GF-D8 (cell line): ENCODE data around the gene ZC3H4.

Experiments used
- DNase-seq: peaks from one replicate; lab custom pipeline; 2025; lab: John Stamatoyannopoulos, UW

Gene ZC3H4

DNA sequence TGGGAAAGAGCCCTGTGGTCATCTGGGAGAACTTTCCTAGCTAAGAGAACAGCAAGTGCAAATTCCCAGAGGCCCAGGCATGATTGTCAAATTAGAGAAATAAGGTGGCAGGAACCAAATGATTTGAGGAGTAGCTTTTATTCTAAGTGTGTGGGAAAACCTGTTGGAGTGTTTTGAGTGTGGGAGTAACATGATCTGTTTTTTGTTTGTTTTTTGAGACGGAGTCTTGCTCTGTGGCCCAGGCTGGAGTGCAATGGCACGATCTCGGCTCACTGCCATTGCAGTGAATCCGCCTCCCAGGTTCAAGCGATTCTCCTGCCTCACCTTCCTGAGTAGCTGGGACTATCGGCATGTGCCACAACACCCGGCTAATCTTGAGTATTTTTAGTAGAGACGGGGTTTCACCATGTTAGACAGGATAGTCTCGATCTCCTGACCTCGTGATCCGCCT, 19.5 kb upstream of the ZC3H4 start:
- no peak for DNase-seq

DNA sequence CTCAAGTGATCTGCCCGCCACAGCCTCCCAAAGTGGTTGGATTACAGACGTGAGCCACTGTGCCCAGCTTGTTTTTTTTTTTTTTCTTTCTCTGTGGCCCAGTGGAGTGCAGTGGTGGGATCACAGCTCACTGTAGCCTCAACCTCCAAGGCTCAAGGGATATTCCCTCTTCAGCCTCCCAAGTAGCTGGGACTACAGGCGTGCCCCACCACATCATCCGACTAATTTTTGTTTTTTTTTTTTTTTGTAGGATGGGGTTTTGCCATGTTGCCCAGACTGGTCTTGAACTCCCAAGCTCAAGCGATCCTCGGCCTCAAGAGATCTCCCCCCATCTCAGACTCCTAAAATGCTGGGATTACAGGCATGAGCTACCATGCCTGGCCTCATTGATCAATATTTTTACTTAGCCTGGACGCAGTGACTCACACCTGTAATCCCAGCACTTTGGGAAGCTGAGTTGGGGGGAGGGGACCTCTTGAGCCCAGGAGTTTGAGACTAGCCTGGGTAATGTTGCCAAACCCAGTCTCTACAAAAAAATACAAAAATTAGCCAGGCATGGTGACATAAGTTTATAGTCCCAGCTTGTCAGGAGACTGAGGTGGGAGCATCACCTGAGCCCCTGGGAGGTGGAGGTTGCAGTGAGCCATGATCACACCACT, 18.7 kb upstream of the ZC3H4 start:
- DNase-seq = no peak

DNA sequence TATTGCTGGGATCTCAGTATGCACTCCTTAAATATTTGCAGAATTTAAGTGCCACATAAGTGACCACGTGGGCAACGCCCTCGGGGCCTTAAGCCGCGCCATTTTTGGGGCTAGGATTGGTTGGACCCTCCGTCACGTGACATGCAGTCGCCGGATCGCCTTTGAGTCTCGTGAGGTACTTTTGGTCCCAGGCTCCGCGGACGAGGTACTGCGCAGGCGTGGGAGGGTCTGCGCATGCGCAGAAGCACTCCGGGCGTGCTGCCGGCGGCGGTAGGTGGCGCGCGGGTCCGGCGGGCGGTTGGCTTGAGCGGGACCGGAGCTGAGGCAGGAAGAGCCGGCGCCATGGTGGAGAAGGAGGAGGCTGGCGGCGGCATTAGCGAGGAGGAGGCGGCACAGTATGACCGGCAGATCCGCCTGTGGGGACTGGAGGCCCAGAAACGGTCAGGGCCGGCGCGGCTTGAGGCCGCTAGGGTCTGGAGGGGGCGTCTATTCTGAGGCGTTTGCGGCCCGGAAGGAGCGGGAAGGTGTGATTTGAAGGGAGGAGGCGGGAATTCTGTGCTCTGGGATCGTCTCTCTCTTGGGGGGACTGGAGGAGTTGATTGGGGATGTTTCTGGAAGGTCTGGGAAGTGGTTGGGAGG, 17.1 kb upstream of the ZC3H4 start, which contains the start of gene SAE1:
SAE1 (plus strand) TSS at position 247 of the 639 bp plus-strand sequence; CDS start at position 343, 96 bp downstream.
- DNase-seq = peak; percentile 87

- no peak for DNase-seq
These were observed 16.6 kb upstream of the ZC3H4 start for GRCh38 chr19:47130120-47130588.

DNA sequence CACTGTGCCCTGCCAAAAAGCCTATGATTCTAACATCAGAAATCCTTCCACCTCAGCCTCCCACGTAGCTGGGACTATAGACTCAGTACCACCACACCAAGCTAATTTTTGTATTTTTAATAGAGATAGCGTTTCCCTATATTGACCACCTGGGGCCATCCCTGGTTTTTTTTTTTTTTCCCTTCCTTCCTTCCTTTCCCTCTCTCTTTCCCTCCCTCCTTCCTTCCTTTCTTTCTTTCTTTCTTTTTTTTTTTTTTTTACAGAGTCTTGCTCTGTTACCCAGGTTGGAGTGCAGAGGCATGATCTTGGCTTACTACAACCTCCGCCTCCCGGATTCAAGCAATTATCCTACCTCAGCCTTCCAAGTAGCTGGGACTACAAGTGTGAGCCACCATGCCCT, 16.0 kb upstream of the ZC3H4 start:
- DNase-seq = no peak

DNA sequence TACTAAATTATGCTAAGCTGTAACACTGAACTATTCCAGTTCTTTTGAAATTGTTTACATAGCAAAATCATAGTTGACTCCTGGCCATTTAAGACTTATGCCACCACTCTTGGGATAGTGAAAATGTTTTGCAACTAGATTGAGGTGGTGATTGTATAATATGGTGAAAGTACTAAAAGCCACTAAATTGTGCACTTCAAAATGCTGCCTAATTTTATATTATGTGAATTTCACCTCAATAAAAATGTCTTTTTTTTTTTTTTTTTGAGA, 12.0 kb upstream of the ZC3H4 start:
- no peak for DNase-seq

GRCh38 chr19:47124937-47125668, 11.5 kb upstream of the ZC3H4 start:
- DNase-seq = peak; percentile 14

GRCh38 chr19:47123406-47123805, 9.8 kb upstream of the ZC3H4 start:
- no peak for DNase-seq

- DNase-seq = no peak
These were observed 9.1 kb upstream of the ZC3H4 start for GRCh38 chr19:47122359-47123335.

DNA sequence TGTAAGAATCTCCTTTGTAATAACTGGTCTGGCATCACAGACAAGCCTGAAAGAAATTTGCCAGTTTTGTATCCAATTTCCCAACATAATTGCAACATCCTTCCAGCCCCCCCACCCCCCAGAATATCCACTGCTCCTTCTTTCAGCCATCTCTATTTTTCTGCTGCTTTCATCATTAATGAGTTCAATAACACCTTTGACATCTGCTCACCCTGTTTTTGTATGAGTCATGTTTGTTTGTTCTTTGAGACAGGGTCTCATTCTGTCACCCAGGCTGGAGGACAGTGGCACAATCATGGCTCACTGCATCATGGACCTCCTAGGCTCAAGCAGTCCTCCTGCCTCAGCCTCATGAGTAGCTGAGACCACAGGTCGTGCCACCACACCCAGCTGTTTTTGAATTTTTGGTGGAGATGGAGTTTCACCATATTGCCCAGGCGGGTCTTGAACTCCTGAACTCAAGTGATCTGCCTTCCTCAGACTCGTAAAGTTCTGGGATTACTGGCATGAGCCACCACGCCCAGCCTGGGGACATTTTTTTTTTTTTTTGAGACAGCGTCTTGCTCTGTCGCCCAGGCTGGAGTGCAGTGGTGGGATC, 7.0 kb upstream of the ZC3H4 start:
- DNase-seq = no peak

DNA sequence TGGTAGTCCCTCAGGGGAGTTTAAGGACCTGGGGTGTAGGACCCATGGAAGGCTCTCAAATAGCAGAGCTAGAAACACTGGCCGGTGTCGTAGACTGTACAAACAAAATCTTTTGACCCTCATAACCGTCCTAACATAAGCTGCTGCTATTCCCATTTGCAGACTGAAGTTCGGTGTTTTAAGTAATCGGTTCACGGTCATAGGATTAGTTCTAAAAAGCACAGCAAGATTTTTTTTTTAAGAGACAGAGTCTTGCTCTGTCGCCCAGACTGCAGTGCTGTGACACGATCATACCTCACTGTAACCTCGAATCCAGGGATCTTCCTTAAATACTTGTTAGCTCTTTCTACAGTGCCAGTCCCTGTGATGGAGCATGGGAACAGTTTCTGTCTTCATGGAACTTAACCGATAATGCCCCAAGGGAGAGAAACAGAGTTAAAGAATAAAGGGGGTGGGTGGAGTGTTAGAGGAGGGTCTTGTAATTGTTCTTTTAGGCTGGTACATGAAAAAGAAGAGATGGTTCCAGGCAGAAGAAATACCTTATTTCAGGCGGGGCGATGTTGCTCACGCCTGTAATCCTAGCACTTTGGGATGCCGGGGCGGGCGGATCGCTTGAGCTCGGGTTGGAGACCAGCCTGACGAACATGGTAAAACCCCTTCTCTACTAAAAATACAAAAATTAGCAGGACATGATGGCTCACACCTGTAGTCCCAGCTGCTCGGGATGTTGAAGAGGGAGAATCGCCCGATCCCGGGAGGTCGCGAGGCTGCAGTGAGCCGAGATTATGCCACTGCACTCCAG, 475 bp upstream of the ZC3H4 start:
- no peak for DNase-seq

DNA sequence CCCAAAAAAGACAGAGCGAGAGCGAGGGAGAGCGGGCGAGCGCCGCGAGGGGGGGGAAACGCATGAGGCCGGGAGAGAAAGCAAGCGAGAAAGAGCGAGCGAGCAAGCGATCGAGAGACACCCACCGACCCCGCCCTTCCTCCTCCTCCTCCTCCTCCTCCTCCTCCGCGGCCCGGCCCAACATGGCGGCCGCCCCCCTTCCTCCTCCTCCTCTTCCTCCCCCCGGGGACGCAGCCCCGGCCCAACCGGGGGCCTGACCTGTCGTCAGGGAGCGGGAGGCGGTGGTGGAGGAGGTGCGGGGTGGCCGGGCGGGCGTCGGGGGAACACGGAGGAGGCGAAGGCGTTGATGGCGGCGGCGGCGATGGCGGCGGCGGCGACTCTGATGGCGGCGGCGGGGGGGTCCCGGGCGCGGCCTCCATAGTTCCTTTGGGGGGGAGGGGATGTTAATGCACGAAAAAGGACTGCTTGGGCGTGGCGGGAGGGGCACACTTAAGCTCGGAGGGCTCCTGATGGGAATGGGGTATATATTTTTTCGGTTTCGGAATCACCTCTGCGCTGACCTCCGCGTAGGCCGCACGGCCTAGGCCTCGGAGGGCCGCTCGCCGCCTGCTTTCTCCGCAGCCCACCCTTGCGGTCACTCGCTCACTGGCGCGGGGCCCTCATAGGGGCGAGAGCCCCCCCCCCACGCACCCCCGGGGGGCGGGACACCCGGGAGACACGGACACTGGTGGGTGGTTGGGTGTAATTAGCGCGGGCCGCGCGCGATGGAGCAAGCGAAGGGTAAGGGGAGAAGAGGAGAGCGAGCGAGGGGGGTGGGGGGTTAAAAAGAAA, 1.2 kb downstream of the ZC3H4 start:
- DNase-seq = peak; percentile 76

GRCh38 chr19:47111682-47112165, 1.9 kb downstream of the ZC3H4 start:
- DNase-seq = no peak

- DNase-seq = no peak
These were observed 2.5 kb downstream of the ZC3H4 start for GRCh38 chr19:47111006-47111621.

- peak; percentile 4 for DNase-seq
These were observed 3.0 kb downstream of the ZC3H4 start for GRCh38 chr19:47110521-47111005.

DNA sequence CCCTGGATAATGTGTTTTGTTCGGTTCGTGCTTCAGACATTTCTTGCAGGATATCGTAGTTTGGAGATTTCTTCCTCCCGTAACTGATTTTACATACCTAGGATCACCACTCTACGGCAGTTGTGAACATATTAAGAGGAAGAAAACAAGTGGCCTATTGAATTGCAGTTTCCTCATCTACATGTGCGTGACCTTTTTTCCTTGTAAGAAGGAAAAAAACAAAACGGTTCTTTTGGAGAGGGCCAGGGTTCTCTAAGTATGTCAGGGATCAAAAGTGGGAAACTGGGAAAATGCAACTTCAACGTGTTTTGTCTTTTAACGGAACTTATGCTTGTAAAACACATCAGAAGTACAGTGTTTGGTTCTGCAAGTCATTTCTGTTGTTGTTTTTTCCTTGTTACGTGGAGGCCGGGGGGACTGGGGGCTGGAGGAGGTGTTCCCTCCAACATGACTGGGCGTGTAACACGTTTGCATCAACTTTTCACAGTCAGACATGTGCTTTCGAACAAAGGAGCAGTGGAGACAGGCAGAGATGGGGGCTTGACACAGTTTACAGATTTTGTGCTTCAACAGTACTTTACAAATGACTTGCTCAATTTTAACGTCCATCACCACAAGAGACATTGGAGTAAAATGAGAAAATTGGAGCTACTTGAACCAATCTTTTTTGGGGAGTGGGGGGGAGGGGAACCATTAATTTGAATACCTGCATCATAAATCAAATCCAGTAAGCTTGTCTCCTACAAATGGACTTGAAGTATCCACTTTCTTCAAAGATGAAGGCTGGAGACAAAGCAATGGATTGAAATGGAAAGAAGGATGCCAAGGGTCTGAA, 3.8 kb downstream of the ZC3H4 start:
- DNase-seq = peak; percentile 75

DNA sequence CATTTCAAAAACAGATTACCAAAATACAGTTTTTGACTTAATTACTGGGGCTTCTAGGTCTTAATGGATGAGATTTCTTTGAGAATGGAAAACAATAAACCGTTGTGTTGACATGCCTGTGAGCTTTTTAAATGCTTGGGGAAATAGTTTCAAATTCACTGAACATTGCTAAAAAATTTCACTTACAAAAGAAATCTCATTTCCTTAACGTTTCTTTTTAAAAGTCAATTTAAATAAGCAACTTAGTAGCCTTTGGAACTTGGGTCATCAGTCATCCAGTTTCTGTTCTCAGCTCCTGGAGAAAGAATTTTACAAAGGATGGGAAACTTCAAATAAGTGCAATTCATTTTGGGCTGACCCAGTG, 4.4 kb downstream of the ZC3H4 start:
- no peak for DNase-seq
